Endothelial cell of hepatic sinusoid (primary cell): Measurements from ENCODE around the gene ZSCAN9.

Experiments
- in situ Hi-C: cut with HindIII; loops from 2 replicates; pipeline ENCODE4 v1.10.0; 2017; ENCODE audit warnings: low sequenced_read_pairs

The ZSCAN9 gene

DNA sequence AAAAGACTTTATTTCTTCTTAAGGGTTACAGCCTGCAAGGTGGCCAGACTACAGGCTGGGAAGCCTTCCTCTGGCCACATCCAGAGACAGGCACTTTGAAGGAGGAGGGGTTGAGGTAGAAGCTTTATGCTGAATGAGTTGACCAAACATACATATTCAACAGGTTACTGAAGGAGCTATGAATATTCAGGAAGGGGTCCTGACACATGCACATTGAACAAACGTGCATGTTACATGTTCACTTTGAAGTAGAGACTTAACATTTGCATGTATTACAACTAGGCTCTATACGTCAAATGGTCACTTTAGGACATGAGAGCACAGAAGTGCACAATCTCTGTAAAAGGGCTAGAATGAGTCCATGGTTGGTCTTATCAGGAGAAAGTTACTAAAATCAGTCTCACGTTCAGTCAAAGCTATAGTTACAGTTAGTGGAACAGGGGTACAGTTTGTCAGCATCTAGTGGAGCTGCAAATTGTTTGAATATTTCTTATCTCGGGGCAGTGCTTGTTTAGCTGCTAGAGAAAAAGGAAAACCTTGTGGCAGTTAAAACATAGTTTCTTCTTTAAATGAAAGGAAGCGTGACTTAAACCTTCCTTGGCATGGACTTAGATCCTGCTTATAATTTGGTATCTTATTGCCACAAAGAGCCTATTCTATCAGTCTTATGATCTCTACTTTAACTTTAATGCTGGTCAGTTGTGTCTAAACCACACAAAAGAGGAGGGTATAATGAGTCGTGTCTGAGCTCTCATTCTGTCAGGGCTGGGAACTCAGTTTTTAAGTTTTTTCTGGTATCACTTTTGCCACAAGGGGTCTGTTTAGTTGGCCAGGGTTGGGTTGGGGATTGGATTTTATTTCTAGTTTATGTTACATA lies 4.6 kb upstream of the ZSCAN9 start:
- in situ Hi-C loops = no loop called here

GRCh38 chr6:28224131-28225055 lies 682 bp upstream of the ZSCAN9 start:
- in situ Hi-C loops = no loop called here

GRCh38 chr6:28226460-28226859 lies 1.4 kb downstream of the ZSCAN9 start:
- in situ Hi-C loops = no loop called here

DNA sequence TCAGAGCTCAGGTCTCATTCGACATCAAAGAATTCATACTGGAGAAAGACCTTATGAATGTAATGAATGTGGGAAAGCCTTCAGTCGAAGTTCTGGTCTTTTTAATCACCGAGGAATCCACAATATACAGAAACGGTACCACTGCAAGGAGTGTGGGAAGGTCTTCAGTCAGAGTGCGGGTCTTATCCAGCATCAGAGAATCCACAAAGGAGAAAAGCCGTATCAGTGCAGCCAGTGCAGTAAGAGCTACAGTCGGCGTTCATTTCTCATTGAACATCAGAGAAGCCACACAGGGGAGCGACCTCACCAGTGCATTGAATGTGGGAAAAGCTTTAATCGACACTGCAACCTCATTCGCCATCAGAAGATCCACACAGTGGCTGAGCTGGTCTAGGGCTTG lies 7.7 kb downstream of the ZSCAN9 start:
- in situ Hi-C loops = no loop called here

- in situ Hi-C loops = no loop called here
Measured at GRCh38 chr6:28235912-28236452, 10.9 kb downstream of the ZSCAN9 start.

DNA sequence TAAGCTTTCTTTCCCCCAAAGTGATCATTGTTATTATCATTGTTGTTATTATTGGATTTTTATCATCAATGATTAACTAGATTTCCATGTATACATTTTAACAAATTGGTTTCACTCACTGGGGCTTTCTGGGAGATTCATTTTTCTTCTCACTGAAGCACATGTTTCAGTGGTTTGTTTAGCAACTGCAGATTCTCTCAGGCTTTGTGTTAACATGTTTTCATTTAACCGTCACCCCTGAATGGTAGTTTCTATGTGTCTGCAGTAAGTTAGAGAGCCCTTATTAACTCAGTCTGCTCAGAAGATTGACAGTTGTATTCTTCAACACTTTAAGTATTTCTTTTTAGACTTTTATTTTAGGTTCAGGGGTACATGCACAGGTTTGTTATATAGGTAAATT lies 14.6 kb downstream of the ZSCAN9 start:
- in situ Hi-C loops = no loop called here

DNA sequence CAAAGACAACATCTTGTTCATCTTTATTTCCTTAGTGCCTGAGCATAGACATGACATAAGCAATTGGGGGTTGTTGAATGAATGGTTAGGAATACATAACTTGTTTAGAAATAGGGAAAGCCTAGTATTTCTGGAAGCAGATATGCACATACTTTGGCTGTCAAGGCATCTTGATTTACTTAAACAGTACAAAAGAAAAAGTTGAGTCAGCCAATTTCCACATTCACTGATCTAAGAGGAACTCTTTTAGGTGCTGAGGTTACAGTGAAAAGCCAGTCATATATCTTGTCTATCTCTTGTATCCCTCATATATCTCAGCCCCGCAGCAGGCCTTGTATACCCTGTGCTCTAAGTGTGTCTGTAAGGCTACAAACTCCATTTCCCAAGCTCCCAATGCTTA lies 15.4 kb downstream of the ZSCAN9 start:
- in situ Hi-C loops = no loop called here

- in situ Hi-C loops = no loop called here
Measured at GRCh38 chr6:28243946-28244345, 18.9 kb downstream of the ZSCAN9 start.

DNA sequence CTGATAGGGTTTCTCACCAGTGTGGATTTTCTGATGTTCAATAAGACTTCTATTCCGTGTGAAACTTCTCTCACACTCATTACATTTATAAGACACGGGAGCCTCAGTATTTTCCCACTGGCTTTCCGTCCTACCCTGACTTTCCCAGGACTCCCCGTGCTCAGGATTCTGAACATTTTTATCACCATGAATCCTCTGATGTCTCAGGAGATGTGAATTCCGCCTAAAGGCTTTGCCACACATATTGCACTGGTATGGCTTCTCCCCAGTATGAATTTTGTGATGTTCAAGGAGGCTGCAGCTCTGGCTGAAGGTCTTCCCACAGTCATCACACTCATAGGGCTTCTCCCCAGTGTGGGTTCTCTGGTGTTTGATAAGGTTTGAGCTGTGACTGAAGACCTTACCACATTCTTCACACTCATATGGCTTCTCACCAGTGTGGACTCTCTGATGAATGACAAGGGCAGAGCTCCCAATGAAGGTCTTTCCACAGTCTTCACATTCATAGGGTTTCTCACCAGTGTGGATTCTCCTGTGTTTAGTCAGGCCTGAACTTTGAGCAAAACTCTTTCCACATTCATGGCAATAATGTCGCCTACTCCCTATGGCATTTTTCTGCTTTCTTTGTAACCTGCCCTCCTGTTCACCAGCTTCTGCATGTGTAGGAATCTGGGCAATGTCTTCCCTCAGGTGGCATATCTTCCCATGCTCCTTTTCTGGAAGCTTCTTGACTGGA lies 20.3 kb downstream of the ZSCAN9 start:
- in situ Hi-C loops = no loop called here

GRCh38 chr6:28248916-28249315 lies 23.8 kb downstream of the ZSCAN9 start:
- in situ Hi-C loops = no loop called here

DNA sequence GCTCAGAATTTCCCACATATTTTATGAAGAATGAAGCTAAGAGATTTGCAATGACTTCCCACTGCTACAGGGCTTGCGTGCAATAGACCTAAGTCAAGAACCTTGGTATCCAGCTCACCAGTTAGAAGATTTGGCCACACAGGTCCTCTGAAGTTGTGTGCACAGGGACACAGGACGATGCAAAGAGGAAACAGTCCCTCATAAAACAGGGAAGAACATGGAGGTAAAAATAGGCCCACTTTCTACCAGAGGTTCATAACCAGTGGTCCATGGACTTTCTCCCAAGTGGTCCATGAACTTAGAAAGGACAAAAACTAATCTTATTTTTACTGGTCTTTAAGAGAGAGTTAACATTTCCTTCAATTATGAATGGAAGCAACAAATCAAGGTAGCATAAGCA lies 25.7 kb downstream of the ZSCAN9 start:
- in situ Hi-C loops = loop anchor here (5.0 kb wide), 1 partner anchor 132 kb away; no protein-coding TSS in a partner anchor

DNA sequence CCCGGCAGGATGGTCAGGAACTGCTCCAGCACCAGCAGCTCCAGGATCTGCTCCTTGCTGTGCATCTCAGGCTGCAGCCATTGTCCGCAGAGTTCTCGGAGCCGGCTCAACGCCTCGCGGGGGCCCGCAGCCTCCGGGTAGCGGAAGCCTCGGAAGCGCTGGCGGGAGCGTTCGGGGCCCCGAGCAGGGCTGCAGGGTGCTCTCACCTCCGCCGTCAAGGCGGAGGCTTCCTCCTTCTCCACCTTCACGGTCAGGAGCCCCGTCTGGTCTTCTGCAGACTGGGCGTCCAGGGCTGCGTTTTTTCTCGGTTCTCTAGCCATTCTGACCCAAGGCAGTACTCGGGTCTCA lies 26.6 kb downstream of the ZSCAN9 start:
- in situ Hi-C loops = loop anchor here (5.0 kb wide), 1 partner anchor 131 kb away; no protein-coding TSS in a partner anchor

GRCh38 chr6:28252009-28252975 lies 27.2 kb downstream of the ZSCAN9 start, which contains the start of gene ZKSCAN4:
Gene ZKSCAN4 (minus strand): TSS chr6:28252269. CDS start chr6:28251980, 289 bp downstream.
- in situ Hi-C loops = loop anchor here (5.0 kb wide), 1 partner anchor 130 kb away; no protein-coding TSS in a partner anchor

DNA sequence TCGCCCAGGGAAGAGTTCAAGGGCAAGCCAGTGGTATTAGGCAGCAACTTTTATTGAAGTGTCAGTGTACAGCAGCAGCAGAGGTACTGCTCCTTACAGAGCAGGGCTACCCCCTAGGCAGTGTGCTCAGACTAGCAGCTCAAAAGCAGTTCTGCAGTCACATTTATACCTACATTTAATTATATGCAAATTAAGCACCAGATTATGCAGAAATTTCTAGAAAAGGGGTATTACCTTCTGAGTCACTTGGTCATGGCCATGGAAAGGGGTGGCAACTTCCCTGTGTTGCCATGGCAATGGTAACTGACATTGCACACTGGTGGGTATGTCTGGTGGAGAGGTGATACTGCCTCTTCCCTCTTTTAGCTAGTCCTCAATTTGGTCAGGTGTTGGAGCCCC lies 29.0 kb downstream of the ZSCAN9 start:
- in situ Hi-C loops = loop anchor here (5.0 kb wide), 1 partner anchor 128 kb away; no protein-coding TSS in a partner anchor

DNA sequence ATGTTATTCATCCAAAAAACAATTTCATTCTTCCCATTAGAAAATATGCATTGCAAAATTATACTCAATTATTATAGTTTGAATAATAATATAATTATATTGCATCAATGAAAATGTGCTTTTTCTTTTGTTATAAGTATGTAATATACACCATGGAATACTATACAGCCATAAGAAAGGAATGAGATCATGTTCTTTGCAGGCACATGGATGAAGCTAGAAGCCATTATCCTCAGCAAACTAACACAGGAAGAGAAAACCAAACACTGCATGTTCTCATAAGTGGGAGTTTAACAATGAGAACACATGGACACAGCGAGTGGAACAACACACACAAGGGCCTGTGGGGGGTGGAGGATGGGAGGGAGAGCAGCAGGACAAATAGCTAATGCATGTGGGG lies 32.0 kb downstream of the ZSCAN9 start:
- in situ Hi-C loops = no loop called here

GRCh38 chr6:28258877-28259777 lies 34.1 kb downstream of the ZSCAN9 start, which contains the start of gene NKAPL:
Gene NKAPL (plus strand): TSS chr6:28259297. CDS start chr6:28259372, 75 bp downstream.
- in situ Hi-C loops = no loop called here

- in situ Hi-C loops = no loop called here
Measured at GRCh38 chr6:28263922-28264321, 38.8 kb downstream of the ZSCAN9 start.

DNA sequence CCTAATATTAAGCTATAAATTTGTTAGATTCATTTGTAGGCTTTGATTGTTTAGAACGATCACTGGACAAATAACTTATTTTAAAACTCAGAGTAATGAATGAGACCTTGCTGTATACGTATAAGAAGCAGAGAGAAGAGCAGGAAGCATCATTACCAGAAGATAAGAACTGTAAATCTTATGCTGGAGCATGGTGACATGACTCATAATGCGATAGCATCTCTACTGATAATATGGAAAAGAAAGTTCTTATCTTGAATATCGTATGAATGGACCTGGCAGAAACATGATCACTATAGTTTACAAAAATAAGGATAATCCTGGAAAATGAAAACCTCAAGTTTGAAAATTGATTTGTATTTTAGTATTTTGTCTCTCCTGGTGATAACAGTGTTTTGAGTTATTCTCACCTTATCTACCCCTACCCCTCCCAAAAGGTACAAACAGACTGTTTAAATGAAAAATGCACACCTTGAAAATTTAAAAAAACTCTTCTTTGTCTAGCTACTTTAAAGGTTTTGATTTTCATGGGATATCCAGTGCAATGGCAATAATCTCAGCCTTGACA lies 39.8 kb downstream of the ZSCAN9 start:
- in situ Hi-C loops = no loop called here
